CD4-positive, alpha-beta T cell treated with Interleukin-1 beta for 1 hour (primary cell): ENCODE measurements around the gene ZNF284.
"Not testable (repeated sequence)": the region's sequence is repeated elsewhere in the genome, so short reads cannot be mapped to it uniquely, and the experiment has no call there.

Source experiments
- DNase-seq, 2 donors: peaks; one replicate each; pipeline ENCODE4 v3.0.0-alpha.2; 2020 to 2022

Gene ZNF284

DNA sequence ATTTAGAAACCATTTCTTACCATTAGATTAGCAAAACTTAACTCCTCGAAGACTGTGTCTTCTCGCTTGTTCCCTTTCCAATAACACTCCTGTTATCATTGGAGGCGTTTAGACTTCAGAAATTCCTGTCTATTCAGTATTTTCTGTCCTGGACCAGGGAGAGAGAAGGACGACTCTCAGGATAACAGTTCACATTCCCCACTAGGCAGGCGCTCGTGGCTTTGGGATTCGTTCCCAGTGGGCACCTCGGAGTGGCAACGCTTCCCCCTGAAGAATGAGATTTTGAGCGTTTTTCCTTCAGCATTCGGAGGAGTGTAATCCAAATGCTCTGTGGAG is 40.8 kb downstream of the ZNF284 start:
- DNase-seq: no peak

DNA sequence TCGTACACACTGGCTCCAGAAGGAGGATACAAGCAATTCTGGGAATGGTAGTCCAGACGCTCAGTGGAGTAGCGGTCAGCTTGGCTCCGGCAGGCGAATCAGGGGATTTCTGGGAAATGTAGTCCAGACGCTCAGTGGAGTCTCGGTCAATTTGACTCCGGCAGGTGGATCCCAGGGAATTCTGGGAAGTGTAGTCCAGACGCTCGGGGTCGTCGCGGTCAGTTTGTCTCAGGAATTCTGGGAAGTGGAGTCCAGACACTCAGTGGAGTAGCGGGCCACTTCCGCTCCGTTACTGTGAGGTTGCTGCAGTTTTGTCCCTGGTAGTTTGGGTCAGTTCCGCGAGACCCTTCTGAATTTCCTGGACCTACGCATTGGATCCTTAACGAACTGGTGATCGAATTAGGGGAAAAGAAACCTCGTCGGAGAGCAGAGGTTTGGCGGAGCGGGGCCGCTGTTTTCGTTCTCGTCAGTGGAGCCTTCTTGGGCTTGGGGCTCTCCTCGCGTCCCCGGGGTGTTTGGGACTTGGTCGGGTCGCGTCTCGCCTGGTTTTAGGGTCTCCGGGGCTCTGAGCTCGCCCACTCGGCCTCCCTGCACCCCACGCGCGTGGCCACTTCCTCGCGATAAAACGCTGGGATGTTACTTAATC is 41.3 kb downstream of the ZNF284 start, which contains the start of gene ZNF225:
ZNF225 (plus strand) TSS at position 262 of the 646 bp plus-strand sequence. CDS start 2,429 bp downstream, outside the sequence.
- DNase-seq: peak; percentile 92 to 94

DNA sequence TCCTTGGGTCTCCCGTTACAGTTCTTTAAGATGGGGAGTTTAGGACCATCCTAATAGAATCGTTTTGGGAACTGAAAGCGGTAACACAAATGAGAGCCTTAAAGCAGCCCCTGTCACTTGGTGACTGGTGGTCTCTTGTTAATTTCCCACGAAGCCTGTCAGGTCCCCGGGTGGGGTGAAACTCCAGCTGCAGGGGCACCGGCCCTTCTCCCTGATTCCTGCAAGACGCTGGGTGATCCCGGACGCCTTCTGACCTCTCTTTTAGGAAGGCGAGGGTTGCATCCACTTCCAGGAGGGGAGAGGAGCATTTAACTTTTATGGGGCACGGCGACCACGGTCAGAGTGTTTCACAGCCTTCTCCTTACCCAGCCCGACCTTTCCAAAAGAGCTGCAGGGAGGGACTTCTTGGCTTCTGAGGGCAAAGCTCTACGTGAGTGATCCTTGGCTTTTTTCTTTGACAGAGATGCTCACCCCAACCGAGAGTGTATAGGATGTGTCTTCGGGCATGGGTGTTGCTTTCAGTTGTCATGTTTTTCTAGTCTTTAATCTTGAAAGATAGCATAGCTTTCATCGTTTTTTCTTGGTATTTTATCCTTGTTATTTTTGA is 41.9 kb downstream of the ZNF284 start:
- no peak for DNase-seq

DNA sequence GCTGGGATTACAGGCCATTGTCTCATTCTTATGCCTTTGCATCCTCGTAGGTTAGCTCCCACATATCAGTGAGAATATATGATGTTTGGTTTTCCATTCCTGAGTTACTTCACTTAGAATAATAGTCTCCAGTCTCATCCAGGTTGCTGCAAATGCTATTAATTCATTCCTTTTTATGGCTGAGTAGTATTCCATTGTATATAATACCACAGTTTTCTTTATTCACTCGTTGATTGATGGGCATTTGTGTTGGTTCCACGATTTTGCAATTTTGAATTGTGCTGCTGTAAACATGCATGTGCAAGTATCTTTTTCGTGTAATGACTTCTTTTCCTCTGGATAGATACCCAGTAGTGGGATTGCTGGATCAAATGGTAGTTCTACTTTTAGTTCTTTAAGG is 49.2 kb downstream of the ZNF284 start:
- DNase-seq: not testable (repeated sequence)

DNA sequence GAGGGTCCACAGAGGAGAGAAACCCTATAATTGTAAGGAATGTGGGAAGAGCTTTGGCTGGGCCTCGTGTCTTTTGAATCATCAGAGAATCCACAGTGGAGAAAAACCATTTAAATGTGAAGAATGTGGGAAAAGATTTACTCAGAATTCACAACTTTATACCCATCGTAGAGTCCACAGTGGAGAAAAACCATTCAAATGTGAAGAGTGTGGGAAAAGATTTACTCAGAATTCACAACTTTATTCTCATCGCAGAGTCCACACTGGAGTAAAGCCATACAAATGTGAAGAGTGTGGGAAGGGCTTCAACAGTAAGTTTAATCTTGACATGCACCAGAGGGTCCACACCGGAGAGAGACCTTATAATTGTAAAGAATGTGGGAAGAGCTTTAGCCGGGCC is 60.0 kb downstream of the ZNF284 start:
- no peak for DNase-seq
